K562 (cell line): ENCODE data around the gene S100A7A. TPM values are rescaled to one million over a fixed set of nuclear protein-coding genes. Genes with fewer than 3 reads are reported as not detected.

ENCODE experiments used
- BACH1 ChIP-seq: fragments of 200-800 bp; sonication (Bioruptor generic); IDR thresholded peaks from 2 replicates; pipeline ENCODE4 v1.6.1; 2016; ENCODE audit warnings: missing genetic modification characterization, missing compliant biosample characterization
- BCL6 ChIP-seq: fragments of 250-450 bp; sonication (Bioruptor Pico); IDR thresholded peaks from 2 replicates; pipeline ENCODE4 v1.4.0; 2020
- CHD7 ChIP-seq: fragments of 200-600 bp; sonication (generic); IDR thresholded peaks from one replicate; pipeline ENCODE4 v1.6.1; 2012; ENCODE audit warnings: mild to moderate bottlenecking, low read depth, low read length, inconsistent platforms
- DEAF1 ChIP-seq: fragments of 450-650 bp; formaldehyde crosslinking; IDR thresholded peaks from 2 replicates; pipeline ENCODE4 v1.4.0; 2020; ENCODE audit warnings: mild to moderate bottlenecking, moderate library complexity
- EP300 ChIP-seq: IDR thresholded peaks from 2 replicates; pipeline ENCODE4 v1.6.1; 2012; ENCODE audit warnings: low read length, improper control_type of control experiment
- ESRRB ChIP-seq: fragments of 250-450 bp; sonication (Bioruptor Pico); IDR thresholded peaks from 2 replicates; pipeline ENCODE4 v1.5.0; 2020; ENCODE audit warnings: mild to moderate bottlenecking, moderate library complexity, borderline replicate concordance
- HNRNPUL1 ChIP-seq: fragments of 200-400 bp; formaldehyde crosslinking; IDR thresholded peaks from 2 replicates; pipeline ENCODE4 v1.6.1; 2017; ENCODE audit warnings: low read length
- MXD1 ChIP-seq: fragments of 250-450 bp; sonication (Bioruptor Pico); IDR thresholded peaks from 2 replicates; pipeline ENCODE4 v1.8.0; 2021; ENCODE audit warnings: borderline replicate concordance, mild to moderate bottlenecking, moderate library complexity; ENCODE audit not compliant: poor library complexity, severe bottlenecking
- SMAD1 ChIP-seq: fragments of 150-350 bp; IDR thresholded peaks from 2 replicates; pipeline ENCODE4 v1.6.1; 2014; ENCODE audit warnings: low read length, low read depth; ENCODE audit not compliant: partially characterized antibody
- TGIF2 ChIP-seq: sonication (generic); formaldehyde crosslinking; IDR thresholded peaks from 2 replicates; pipeline ENCODE4 v1.8.1; 2022; ENCODE audit warnings: mild to moderate bottlenecking, missing genetic modification reagents, moderate library complexity
- polyA plus RNA-seq, 8 experiments: library from polyadenylated mRNA; depleted of rRNA in 4 of 8; stranded (reverse) in 5 of 8; unstranded in 3 of 8; fragments of >200 nt; fragmentation: Nextera tagmentation in 2 of 8; fragmentation: Illumina TruSeq in 1 of 8; extraction: Ambion mirVana in 2 of 8; extraction: Trizol in 1 of 8; gene quantifications; 2 replicates each; pipeline versions ENCODE4 v1.2.1 to v1.2.3, GENCODE V29; 2011 to 2014; ENCODE audit warnings: inconsistent platforms in 1 of 8, missing spikeins in 1 of 8
- total RNA-seq, 7 experiments: library from RNA; depleted of rRNA in 6 of 7; stranded (reverse); fragments of >200 nt in 6 of 7; fragmentation: Illumina TruSeq in 2 of 7; extraction: Trizol in 2 of 7; gene quantifications; 2 replicates each; pipeline versions ENCODE4 v1.2.1 to v1.2.3, GENCODE V29; 2011 to 2021; ENCODE audit warnings: low replicate concordance in 1 of 7

S100A7A gene
- total and polyA plus RNA-seq, 9 of the 15 experiments (the other 6 are each of a cell fraction or from before 2014, with no cell fraction given), result not detected

GRCh38 chr1:153432874-153433681, 16.8 kb downstream of the S100A7A start (continued):
- TF ChIP-seq CHD7, result no peak
- no peak for TF ChIP-seq SMAD1
- no peak for TF ChIP-seq BACH1 (tag)
- TF ChIP-seq EP300, result peak; percentile 96
- TF ChIP-seq HNRNPUL1, result no peak
- TF ChIP-seq MXD1 (CRISPR knock-in tag), result no peak
- TF ChIP-seq DEAF1 (CRISPR knock-in tag), result peak; percentile 45; the same call in 1 of the 2 replicates
- TF ChIP-seq BCL6 (CRISPR knock-in tag), result no peak
- no peak for TF ChIP-seq TGIF2 (CRISPR knock-in tag)
- TF ChIP-seq ESRRB, result no peak
